Panc1 (cell line): ENCODE results near the gene CCDC107. TPM values are rescaled to one million over a fixed set of nuclear protein-coding genes. Genes with fewer than 3 reads are reported as not detected.
A peak's percentile ranks its signal among the peaks of the same experiment; 100 is the strongest.

ENCODE experiments used
- ATAC-seq: fragments of 200-7000 bp; cut with Tn5 transposase; 2 replicates; pipeline ENCODE4 v1.9.1; 2020; ENCODE audit warnings: mild to moderate bottlenecking, moderate library complexity
- BruUV-seq: library from RNA; stranded (reverse); fragments of 400-500 nt; replicated peaks from 2 replicates; lab custom pipeline; 2021; lab: Mats Ljungman, UMichigan
- CTCF ChIA-PET: fragments of 300-600 bp; sonication (Branson Sonifier 250); formaldehyde crosslinking; loops from one replicate; lab custom pipeline; 2022; ENCODE audit warnings: antibody characterized with exemption; lab: Charles Lee
- POLR2A ChIA-PET: fragments of 300-600 bp; sonication (Branson Sonifier 250); formaldehyde crosslinking; loops from one replicate; lab custom pipeline; 2022; ENCODE audit warnings: antibody characterized with exemption; lab: Charles Lee
- DNase-seq: peaks from one replicate; pipeline ENCODE4 v3.0.0-alpha.2; 2010; ENCODE audit warnings: low read depth, low spot score
- H3K27ac ChIP-seq: 2 replicates; pipeline ENCODE4 v1.5.1; 2011; ENCODE audit warnings: mild to moderate bottlenecking, low read length, inconsistent platforms
- H3K27me3 ChIP-seq: fragments of 200-500 bp; sonication (Bioruptor generic); 2 replicates; pipeline ENCODE4 v1.6.0; 2014; ENCODE audit warnings: low read length, inconsistent platforms; ENCODE audit not compliant: control insufficient read depth, insufficient read depth
- H3K36me3 ChIP-seq: fragments of 200-500 bp; sonication (Bioruptor generic); 2 replicates; pipeline ENCODE4 v1.5.1; 2014; ENCODE audit warnings: inconsistent platforms, mild to moderate bottlenecking, low read length, moderate library complexity; ENCODE audit not compliant: control insufficient read depth, insufficient read depth
- H3K4me1 ChIP-seq: 2 replicates; pipeline ENCODE4 v1.5.1; 2011; ENCODE audit warnings: inconsistent platforms, mild to moderate bottlenecking, low read length, moderate library complexity; ENCODE audit not compliant: control insufficient read depth, insufficient read depth
- H3K4me3 ChIP-seq, 2 experiments: 2 replicates each; pipeline ENCODE4 v1.5.1; 2011 to 2012; ENCODE audit warnings: low read depth in 2 of 2, low read length in 2 of 2, mild to moderate bottlenecking in 2 of 2, inconsistent platforms in 1 of 2, moderate library complexity in 1 of 2
- H3K9me3 ChIP-seq: fragments of 200-500 bp; sonication (Bioruptor generic); 2 replicates; pipeline ENCODE4 v1.5.1; 2014; ENCODE audit warnings: low read depth, mild to moderate bottlenecking, inconsistent platforms, low read length, moderate library complexity; ENCODE audit not compliant: control insufficient read depth, insufficient read depth
- POLR2AphosphoS5 ChIP-seq: IDR thresholded peaks from 2 replicates; pipeline ENCODE4 v1.6.1; 2012; ENCODE audit warnings: mild to moderate bottlenecking, low read depth, low read length, moderate library complexity
- SIN3A ChIP-seq: IDR thresholded peaks from 2 replicates; pipeline ENCODE4 v1.6.1; 2012; ENCODE audit warnings: low read depth, mild to moderate bottlenecking, low read length, moderate library complexity, borderline replicate concordance; ENCODE audit not compliant: insufficient read depth
- TCF7L2 ChIP-seq: IDR thresholded peaks from 2 replicates; pipeline ENCODE4 v1.6.1; 2011; ENCODE audit warnings: mild to moderate bottlenecking, low read depth, low read length, inconsistent platforms
- in situ Hi-C: cut with HindIII; loops from 2 replicates; pipeline ENCODE4 v1.10.0; 2016; ENCODE audit warnings: low sequenced_read_pairs, low pct_unique_long_range_greater_than_20kb
- intact Hi-C: fragments of 100-400 bp; cut with micrococcal nuclease; formaldehyde crosslinking; loops from one replicate; pipeline ENCODE4 v1.10.0; 2022; ENCODE audit not compliant: unreplicated experiment
- total RNA-seq: library from RNA; stranded (reverse); gene quantifications from one replicate; pipeline ENCODE4 v1.2.1, GENCODE V29; 2021; ENCODE audit not compliant: unreplicated experiment
- TF ChIP-seq, protein P1 (sequence below): fragments of 450-650 bp; IDR thresholded peaks from 2 replicates; pipeline ENCODE4 v1.5.1; 2017; ENCODE audit warnings: mild to moderate bottlenecking
- TF ChIP-seq, protein P2 (sequence below), 2 experiments: IDR thresholded peaks; 2 replicates each; pipeline ENCODE4 v1.6.1; 2011 to 2012; ENCODE audit warnings: low read depth in 2 of 2, control low read depth in 1 of 2, low read length in 1 of 2, mild to moderate bottlenecking in 1 of 2, moderate library complexity in 1 of 2; ENCODE audit not compliant: insufficient read depth in 1 of 2

Gene CCDC107
- total RNA-seq, 1 experiment from 2014 or later = 39.9 TPM

DNA sequence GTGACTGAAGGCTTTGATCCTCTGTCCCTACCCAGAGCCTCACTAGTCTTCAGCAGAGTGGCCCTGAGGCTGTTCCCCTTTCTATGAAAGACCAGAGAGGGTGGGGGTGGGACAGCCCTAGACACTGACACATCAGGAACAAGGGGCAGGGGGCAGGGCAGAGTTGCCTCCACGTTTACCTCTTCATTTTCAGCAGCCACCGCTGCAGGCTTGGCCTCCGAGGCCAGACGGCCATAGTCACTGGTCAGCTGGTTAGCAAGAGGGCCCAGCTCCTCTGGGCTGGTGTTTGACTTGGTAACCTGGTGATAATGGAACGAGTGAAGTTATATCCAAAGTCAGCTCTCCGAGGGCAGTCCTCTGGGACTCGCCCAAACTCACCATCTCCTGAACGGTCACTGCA lies 47.3 kb downstream of the CCDC107 start:
- H3K27ac ChIP-seq = no peak overlapping the region
- peaks cover 41% of the 10 kb centered on the region for H3K36me3 ChIP-seq
- POLR2A ChIA-PET = interaction anchor here (0.6 kb wide), 1 partner anchor 15 kb away, joined by 8 read pairs; no protein-coding TSS in a partner anchor
- H3K4me1 ChIP-seq = no peaks in the 10 kb centered on the region
- in situ Hi-C loops = no loop called here
- intact Hi-C loops = loop anchor here (5.0 kb wide), 1 partner anchor 48 kb away; the partner anchor contains the start of genes CCDC107 and RMRP
- BruUV-seq = no TSS peak
- TF ChIP-seq SIN3A (no peak), POLR2AphosphoS5 (no peak), TCF7L2 (no peak)
- TF ChIP-seq, protein P1, sequence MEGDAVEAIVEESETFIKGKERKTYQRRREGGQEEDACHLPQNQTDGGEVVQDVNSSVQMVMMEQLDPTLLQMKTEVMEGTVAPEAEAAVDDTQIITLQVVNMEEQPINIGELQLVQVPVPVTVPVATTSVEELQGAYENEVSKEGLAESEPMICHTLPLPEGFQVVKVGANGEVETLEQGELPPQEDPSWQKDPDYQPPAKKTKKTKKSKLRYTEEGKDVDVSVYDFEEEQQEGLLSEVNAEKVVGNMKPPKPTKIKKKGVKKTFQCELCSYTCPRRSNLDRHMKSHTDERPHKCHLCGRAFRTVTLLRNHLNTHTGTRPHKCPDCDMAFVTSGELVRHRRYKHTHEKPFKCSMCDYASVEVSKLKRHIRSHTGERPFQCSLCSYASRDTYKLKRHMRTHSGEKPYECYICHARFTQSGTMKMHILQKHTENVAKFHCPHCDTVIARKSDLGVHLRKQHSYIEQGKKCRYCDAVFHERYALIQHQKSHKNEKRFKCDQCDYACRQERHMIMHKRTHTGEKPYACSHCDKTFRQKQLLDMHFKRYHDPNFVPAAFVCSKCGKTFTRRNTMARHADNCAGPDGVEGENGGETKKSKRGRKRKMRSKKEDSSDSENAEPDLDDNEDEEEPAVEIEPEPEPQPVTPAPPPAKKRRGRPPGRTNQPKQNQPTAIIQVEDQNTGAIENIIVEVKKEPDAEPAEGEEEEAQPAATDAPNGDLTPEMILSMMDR = no peak
- TF ChIP-seq, protein P2, sequence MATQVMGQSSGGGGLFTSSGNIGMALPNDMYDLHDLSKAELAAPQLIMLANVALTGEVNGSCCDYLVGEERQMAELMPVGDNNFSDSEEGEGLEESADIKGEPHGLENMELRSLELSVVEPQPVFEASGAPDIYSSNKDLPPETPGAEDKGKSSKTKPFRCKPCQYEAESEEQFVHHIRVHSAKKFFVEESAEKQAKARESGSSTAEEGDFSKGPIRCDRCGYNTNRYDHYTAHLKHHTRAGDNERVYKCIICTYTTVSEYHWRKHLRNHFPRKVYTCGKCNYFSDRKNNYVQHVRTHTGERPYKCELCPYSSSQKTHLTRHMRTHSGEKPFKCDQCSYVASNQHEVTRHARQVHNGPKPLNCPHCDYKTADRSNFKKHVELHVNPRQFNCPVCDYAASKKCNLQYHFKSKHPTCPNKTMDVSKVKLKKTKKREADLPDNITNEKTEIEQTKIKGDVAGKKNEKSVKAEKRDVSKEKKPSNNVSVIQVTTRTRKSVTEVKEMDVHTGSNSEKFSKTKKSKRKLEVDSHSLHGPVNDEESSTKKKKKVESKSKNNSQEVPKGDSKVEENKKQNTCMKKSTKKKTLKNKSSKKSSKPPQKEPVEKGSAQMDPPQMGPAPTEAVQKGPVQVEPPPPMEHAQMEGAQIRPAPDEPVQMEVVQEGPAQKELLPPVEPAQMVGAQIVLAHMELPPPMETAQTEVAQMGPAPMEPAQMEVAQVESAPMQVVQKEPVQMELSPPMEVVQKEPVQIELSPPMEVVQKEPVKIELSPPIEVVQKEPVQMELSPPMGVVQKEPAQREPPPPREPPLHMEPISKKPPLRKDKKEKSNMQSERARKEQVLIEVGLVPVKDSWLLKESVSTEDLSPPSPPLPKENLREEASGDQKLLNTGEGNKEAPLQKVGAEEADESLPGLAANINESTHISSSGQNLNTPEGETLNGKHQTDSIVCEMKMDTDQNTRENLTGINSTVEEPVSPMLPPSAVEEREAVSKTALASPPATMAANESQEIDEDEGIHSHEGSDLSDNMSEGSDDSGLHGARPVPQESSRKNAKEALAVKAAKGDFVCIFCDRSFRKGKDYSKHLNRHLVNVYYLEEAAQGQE (IDR thresholded peaks at IDR 0.05; ENCODE audit: insufficient read depth in 1 of 2, low read depth in 2 of 2, low read length in 1 of 2) = no peak
- DNase-seq (no peak), ATAC-seq (no peak)
- no peaks in the 10 kb centered on the region for H3K27me3 ChIP-seq
- H3K9me3 ChIP-seq = no peaks in the 10 kb centered on the region
- H3K4me3 ChIP-seq = no peak overlapping the region
- CTCF ChIA-PET = interaction anchor here (0.6 to 1.6 kb wide), 2 partner anchors 9 to 58 kb away, joined by 5 to 17 read pairs; no protein-coding TSS in a partner anchor

DNA sequence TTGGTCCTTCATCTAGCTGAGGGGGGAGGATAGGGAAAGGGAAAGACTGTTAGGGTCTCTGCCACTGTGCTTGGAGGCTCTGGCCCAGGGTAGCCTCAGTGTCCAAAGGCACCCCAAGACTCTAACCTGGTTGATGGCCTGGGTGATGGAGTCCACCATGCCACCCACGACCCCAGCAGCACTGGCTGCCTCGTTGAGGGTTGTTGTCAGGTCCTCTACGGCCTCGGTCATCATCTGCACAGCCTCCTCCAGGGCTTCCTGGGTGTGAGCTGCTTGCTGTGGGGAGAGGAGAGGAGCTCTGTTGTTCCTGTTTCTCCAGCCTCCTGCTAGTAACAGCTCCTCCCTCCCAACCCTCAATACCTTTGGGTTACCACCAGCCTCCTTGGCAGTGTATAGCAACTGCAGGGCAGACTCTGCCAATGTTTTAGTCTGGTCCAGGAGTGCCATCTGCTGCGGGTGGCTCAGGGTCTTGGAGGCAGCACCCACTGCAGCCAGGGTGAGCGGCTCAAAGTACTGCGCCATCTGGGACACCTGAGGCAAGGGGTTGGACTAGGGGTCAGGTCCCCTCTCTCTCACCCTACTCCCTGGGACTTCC lies 47.8 kb downstream of the CCDC107 start:
- TSS peak; percentile 63 for BruUV-seq
- Histone ChIP-seq H3K36me3 (peaks cover 43% of the 10 kb centered on the region), H3K27me3 (no peaks in the 10 kb centered on the region), H3K4me1 (no peaks in the 10 kb centered on the region), H3K9me3 (no peaks in the 10 kb centered on the region), H3K27ac (no peak overlapping the region), H3K4me3 (no peak overlapping the region)
- in situ Hi-C loops (no loop called here), intact Hi-C loops (loop anchor here (5.0 kb wide), 1 partner anchor 49 kb away; the partner anchor contains the start of genes CCDC107 and RMRP)
- ChIA-PET CTCF (no interaction called here), POLR2A (interaction anchor here (0.6 kb wide), 1 partner anchor 15 kb away, joined by 8 read pairs; no protein-coding TSS in a partner anchor)
- TF ChIP-seq POLR2AphosphoS5 = no peak
- TF ChIP-seq, protein P1 = no peak
- TF ChIP-seq, protein P2 (IDR thresholded peaks at IDR 0.05; ENCODE audit: insufficient read depth in 1 of 2, low read depth in 2 of 2, low read length in 1 of 2) = no peak
- TF ChIP-seq TCF7L2 = no peak
- no peak for TF ChIP-seq SIN3A
- ATAC-seq (no peak), DNase-seq (no peak)
